ENCODE results near the gene STAT3.
A peak's percentile ranks its signal among the peaks of the same experiment; 100 is the strongest.
"Not testable (repeated sequence)": the region's sequence is repeated elsewhere in the genome, so short reads cannot be mapped to it uniquely, and the experiment has no call there.

The STAT3 gene
- total RNA-seq, result 255 to 273 (median 265) reads per million in 4 donors

DNA sequence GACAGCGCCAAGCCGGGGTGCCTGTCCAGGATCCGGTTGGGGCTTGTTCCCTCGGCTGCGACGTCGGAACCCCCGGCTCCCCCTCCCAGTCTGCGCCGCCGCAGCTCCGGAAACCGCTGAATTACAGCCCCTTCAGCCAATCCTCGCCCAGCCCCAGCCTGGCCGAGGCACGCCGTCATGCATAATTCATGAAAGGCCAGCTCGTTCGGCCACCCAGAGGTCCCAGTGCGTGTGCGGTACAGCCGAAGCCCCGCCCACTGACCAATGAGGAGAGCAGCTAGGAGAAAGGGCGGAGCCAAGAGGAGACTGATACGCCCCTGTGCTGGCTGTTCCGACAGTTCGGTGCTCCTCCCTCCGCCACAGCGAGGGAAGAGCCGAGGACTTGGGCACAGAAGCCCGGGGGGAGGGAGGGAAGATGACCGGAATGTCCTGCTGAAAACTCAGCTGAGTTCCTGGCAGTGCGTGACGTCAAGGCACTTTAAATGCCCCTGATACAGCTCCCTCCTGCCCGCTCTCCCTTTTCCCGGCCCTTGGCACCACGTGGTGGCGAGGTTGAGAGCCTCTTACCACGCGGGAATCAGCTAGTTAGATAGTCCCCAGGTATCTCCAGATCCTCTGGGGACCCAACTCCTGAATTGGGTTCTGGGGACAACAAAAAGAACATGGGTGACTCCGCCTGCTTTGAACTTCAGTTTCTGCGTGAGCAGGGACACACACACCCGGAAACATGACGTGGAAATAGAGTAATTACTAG is at the start of gene STAT3:
Gene STAT3, minus strand, starts transcription at position 62 of the 754 bp plus-strand sequence. CDS start 39,926 bp downstream, outside the sequence.
- peak; percentile 99 to 100 (median 100) for DNase-seq

DNA sequence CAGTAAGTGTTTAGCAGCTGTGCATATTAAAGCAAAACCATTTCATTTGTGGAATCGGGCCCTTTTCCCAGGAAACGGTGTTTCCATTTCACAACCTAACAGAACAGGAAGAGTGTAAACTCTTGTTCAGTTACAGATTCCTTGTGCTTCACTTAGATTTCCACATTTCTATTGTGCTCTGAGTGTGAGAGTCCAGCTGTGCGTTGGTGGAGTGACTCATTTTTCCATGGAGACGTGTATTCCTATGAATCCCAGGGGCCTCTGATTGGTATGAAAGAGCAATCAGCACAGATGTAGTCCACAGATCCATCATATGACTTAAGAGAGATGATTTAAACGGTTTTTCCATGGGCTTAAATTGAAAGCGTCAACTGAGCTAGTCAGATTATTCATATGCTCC is 48.1 kb upstream of the STAT3 start:
- no peak for DNase-seq

GRCh38 chr17:42431758-42432161 is 43.5 kb upstream of the STAT3 start:
- no peak for DNase-seq

- no peak for DNase-seq
Observed at GRCh38 chr17:42429726-42430447, 41.6 kb upstream of the STAT3 start.

DNA sequence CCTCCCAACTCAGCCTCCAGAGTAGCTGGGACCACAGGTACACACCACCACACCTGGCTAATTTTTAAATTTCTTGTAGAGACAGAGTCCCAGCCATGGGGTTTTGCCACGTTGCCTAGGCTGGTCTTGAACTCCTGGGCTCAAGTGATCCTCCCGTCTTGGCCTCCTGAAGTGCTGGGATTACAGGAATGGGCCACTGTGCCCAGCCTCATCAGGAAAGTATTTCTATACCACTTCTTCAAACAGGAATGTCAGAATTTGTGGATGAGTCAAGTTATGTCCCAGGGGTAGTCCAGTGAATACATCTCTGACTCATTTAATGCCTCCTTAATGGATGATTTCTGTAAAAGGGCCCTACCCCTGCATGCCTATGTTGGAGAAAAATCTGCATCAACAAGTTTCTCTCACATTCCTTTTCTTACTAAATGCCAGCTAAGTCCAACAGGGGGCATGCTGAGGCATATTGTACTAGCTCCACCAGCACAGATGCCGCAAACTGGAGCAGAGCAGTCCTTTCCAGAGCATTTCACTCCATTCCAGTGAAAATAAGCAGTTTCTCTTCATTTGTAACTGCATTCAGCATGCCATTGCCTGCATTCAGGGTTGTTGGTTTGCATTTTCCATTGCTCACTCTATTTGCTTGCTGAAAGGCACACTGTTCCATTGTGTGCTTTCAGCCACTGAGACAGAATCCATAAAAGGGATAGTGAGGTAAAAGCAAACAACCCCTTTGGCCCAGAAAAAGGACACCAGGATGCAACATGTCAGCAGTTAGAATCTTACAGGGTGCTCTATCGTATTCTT is 40.1 kb upstream of the STAT3 start:
- DNase-seq, result peak in 2 of 5 donors; percentile 39 to 40

- no peak for DNase-seq
Observed at GRCh38 chr17:42424991-42425610, 36.9 kb upstream of the STAT3 start.

DNA sequence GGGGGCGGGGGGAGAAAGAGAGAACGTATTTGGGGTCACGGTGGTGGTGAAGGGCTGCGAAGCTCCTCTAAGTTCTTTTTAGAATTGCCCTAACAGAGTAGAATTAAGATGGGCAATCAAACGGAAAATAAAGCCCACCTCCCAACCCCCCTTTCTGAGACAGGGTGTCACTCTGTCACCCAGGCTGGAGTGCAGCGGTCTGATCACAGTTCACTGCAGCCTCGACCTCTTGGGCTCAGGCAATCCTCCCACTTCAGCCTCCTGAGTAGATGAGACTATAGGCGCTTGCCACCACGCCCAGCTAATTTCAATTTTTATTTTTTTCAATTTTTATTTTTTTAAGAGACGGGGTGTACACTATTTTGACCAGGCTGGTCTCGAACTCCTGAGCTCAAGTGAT is 35.5 kb upstream of the STAT3 start:
- DNase-seq, result no peak

- no peak for DNase-seq
Observed at GRCh38 chr17:42422958-42423712, 34.9 kb upstream of the STAT3 start, which contains the start of gene CAVIN1. TSS of gene CAVIN1 (minus strand) at chr17:42423256. CDS start at chr17:42423097, 159 bp downstream.

DNA sequence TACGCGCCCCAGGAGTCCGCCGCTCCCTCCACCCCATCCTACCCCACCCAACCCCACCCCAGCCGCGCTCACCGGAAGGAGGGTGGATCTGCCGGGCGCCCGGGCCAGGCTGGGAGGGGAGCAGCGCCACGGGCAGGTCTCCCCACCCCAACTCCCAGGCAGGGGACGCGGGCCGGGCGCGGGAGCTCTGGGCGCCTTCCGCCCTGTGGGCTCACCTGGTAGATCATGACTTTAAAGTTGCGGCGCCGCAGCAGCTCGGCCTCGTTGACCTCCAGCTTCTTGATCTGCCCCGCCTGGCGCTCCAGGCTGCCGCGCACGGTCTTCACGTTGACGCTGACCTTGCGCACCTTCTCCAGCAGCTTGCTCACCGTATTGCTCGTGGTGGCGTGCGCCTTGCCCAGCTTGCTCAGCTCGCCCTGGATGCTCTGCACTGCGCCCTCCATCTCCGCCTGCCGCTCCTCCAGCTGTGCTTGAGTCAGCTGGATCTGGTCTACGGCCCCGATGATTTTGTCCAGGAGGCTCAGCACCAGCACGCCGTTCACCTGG is 34.2 kb upstream of the STAT3 start:
- DNase-seq, result peak in 1 of 5 donors; percentile 23

GRCh38 chr17:42421507-42422338 is 33.5 kb upstream of the STAT3 start:
- no peak for DNase-seq

DNA sequence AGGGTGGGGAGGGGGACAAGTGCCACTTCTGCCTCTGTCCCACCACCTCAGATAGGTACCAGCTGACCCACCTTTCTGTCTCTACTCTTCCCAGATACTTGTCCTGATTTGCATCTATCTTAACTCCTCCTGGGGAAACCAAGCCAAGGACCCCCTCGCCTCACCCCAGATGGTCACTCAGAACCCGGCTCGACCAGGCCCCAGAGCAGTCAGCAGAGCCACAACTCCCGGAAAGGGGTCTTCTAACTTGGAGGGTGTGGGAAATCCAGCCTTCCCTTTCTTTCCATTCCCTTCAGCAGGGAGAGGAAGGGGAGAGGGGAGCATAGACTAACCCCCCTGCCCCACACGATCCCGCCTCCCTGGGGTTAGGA is 32.9 kb upstream of the STAT3 start:
- no peak for DNase-seq

- not testable (repeated sequence) for DNase-seq
Observed at GRCh38 chr17:42417981-42418380, 29.7 kb upstream of the STAT3 start.

- DNase-seq, result peak in 2 of 5 donors; percentile 33 to 52
Observed at GRCh38 chr17:42414704-42415409, 26.6 kb upstream of the STAT3 start.

DNA sequence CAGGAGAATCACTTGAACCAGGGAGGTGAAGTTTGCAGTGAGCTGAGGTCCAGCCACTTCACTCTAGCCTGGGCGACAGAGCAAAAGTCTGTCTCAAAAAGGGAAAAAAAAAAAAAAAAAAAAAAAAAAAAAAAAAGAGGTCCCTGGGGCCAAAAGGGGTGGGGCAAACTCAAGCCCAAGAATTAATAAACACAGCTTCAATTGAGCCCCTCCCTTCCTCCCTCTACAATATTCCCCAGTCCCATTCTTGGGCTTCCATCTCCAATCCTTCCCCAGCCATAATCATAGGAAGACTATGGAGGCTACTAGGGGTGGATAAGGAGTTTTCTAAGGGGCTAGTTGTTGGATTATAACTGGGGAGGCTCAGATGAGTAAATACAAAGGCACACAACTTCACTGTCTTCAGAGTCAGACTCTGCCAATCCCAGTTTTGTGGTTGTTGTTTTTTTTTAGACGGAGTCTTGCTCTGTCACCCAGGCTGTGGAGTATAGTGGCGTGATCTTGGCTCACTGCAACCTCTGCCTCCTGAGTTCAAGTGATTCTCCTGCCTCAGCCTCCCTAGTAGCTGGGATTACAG is 25.3 kb upstream of the STAT3 start:
- DNase-seq, result no peak

DNA sequence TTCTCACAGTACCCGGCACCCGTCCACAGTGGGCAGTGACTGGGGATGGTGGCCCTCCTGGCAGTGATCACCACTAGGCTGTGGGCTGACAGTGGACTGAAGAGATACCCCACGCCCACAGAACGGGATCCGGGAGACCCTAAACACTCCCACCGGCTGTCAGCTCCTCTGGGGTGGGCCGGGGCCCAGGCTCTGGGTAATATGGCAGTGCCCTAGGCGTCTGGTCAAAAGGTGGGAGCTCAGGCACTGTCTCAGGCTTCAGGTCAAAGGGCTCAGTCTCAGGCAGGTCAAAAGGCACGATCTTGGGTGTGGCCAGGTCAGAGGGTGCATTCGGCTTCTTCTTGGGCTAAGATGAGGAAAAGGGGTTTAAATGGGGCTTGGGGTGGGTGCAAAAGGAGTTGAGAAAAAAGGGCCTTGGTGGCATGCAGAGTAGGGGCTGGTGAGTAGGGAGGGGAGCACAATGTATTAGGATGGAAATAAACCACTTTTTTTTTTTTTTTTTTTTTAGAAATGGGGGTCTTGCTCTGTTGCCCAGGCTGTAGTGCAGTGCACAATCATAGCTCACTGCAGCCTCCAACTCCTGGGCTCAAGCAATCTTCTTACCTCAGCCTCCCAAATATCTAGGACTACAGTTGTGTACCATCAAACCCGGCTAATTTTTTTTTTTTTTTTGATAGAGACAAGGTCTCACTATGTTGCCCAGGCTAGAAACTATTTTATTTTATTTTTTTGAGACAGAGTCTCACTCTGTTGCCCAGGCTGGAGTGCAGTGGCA is 23.9 kb upstream of the STAT3 start:
- DNase-seq, result no peak

DNA sequence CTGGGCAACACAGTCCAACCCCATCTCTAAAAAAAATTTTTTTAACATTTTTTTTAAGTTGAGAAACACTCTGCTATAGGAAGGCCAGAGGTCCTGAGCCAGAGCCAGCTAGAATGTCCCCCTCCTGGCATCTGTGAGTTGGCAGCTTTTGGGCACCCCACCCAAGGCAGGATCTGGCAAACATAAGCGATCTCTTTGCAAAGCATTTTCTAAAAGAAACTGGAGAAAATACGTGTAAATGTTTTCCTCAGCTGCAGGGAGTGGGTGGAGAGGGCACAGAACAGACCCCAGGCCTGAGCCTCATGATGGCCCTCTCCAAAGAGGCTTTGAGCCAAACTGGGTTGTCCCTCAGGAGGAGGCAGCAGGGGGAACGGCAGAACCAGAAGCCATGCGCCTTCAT is 23.1 kb upstream of the STAT3 start:
- DNase-seq, result no peak

DNA sequence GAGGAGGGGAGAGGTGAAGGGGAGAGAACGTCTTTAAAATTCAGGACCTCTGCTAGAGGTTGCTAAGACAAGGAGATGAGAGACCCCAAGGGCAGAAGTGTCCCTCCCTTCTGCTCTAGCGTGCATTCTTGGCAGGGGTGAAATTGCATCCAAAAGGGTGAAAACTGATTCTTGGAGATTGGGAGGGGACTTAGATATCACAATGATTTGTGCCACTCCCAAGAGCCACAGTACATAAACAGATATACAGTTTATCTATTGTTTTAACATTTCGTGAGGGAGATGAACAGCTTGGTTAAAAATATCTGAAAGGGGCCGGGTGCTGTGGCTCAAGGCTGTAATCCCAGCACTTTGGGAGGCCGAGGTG is 22.1 kb upstream of the STAT3 start:
- DNase-seq, result no peak

DNA sequence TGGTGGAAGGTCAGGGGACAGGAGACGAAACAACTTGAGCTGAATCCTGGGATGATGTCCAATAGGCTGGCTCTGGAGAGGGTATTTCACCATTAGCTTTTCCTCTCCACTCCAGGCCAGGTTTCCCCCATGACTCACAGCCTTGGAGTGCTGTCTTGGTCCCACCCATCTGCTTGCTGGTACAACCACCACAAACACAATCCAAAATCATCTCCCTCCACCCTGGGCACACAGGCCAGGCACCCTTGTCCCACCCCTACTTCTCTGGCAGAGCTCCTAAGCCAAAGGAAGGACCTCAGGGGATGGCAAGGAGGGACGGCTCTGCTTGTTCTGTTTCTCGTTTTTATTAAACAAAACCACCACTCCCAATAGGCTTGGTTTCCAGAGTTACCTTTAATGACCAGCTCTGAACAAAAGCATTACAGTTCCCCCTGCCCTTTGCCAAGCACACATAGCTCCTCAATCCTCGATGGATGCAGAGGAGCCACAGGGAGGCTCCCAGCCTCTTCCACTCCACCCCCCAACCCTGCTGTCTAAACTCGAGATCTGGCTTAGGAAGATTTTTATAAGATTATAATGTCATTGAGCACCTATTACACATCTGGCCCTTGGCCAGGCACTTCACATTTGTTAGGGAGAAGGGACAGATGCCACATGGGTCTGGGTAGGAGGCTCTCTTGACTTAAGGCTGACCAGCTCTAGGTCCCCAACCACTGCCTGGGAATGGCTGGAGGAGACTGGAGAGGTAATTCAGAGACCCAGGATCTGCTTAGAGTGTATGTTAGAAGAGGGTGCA is 21.5 kb upstream of the STAT3 start:
- no peak for DNase-seq
